Fibroblast of villous mesenchyme (primary cell): ENCODE measurements around the gene SLITRK5. TPM values are rescaled to one million over a fixed set of nuclear protein-coding genes. Genes with fewer than 3 reads are reported as not detected.

Source experiments
- DNase-seq: peaks from one replicate; pipeline ENCODE4 v3.0.0-alpha.2; 2010; ENCODE audit warnings: low read depth
- H3K4me3 ChIP-seq: 2 replicates; pipeline ENCODE4 v1.5.1; 2011; ENCODE audit warnings: low read depth, mild to moderate bottlenecking, low read length
- total RNA-seq: library from RNA; depleted of rRNA; stranded (reverse); fragments of >200 nt; gene quantifications from 2 replicates; pipeline ENCODE4 v1.2.3, GENCODE V29; 2012
- TF ChIP-seq, protein P1 (sequence below): IDR thresholded peaks from 2 replicates; pipeline ENCODE4 v1.5.1; 2012; ENCODE audit warnings: low read depth, mild to moderate bottlenecking, low read length; ENCODE audit not compliant: insufficient read depth

SLITRK5 gene
- total RNA-seq, 1 donor: under 0.01 TPM

GRCh38 chr13:87709947-87710346 is 38.8 kb downstream of the SLITRK5 start:
- DNase-seq: no peak
- TF ChIP-seq, protein P1, sequence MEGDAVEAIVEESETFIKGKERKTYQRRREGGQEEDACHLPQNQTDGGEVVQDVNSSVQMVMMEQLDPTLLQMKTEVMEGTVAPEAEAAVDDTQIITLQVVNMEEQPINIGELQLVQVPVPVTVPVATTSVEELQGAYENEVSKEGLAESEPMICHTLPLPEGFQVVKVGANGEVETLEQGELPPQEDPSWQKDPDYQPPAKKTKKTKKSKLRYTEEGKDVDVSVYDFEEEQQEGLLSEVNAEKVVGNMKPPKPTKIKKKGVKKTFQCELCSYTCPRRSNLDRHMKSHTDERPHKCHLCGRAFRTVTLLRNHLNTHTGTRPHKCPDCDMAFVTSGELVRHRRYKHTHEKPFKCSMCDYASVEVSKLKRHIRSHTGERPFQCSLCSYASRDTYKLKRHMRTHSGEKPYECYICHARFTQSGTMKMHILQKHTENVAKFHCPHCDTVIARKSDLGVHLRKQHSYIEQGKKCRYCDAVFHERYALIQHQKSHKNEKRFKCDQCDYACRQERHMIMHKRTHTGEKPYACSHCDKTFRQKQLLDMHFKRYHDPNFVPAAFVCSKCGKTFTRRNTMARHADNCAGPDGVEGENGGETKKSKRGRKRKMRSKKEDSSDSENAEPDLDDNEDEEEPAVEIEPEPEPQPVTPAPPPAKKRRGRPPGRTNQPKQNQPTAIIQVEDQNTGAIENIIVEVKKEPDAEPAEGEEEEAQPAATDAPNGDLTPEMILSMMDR: no peak
- H3K4me3 ChIP-seq: no peak overlapping the region

GRCh38 chr13:87712012-87712411 is 40.8 kb downstream of the SLITRK5 start:
- no peak overlapping the region for H3K4me3 ChIP-seq
- TF ChIP-seq, protein P1: no peak
- DNase-seq: no peak
